Measurements from ENCODE around the gene GBF1. TPM values are rescaled to one million over a fixed set of nuclear protein-coding genes. Genes with fewer than 3 reads are reported as not detected.
A peak's percentile ranks its signal among the peaks of the same experiment; 100 is the strongest.

Gene GBF1
- total and polyA plus RNA-seq, 7 donors, result 14.1 to 47.1 (median 40.8) TPM

- 52 to 57% (median 57%) methylated on average over 8 of the region's 8 CpGs for WGBS, 3 donors
- TF ChIP-seq, protein P1, sequence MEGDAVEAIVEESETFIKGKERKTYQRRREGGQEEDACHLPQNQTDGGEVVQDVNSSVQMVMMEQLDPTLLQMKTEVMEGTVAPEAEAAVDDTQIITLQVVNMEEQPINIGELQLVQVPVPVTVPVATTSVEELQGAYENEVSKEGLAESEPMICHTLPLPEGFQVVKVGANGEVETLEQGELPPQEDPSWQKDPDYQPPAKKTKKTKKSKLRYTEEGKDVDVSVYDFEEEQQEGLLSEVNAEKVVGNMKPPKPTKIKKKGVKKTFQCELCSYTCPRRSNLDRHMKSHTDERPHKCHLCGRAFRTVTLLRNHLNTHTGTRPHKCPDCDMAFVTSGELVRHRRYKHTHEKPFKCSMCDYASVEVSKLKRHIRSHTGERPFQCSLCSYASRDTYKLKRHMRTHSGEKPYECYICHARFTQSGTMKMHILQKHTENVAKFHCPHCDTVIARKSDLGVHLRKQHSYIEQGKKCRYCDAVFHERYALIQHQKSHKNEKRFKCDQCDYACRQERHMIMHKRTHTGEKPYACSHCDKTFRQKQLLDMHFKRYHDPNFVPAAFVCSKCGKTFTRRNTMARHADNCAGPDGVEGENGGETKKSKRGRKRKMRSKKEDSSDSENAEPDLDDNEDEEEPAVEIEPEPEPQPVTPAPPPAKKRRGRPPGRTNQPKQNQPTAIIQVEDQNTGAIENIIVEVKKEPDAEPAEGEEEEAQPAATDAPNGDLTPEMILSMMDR (IDR thresholded peaks at IDR 0.05), result no peak
- intact Hi-C loops (cut with DNase I), result loop anchor here (2.0 to 10.0 kb wide), 2 partner anchors 52 to 56 kb away; no protein-coding TSS in a partner anchor
- Histone ChIP-seq H3K9me3 (no peaks in the 10 kb centered on the region), H3K27ac (no peak overlapping the region), H3K4me1 (peaks cover 22% of the 10 kb centered on the region), H3K27me3 (ENCODE audit: insufficient read depth in 3 of 3, low read length in 2 of 3) (peaks cover 0 to 1% (median 0%) of the 10 kb centered on the region in 3 donors), H3K36me3 (ENCODE audit: insufficient read depth in 1 of 2, low read depth in 1 of 2) (no peaks in the 10 kb centered on the region), H3K4me3 (peak overlapping the region; percentile 59)
- no peak for DNase-seq
- ATAC-seq, result no peak
Measured at GRCh38 chr10:102226542-102226870, 18.8 kb upstream of the GBF1 start.

GRCh38 chr10:102227050-102227449 lies 18.3 kb upstream of the GBF1 start:
- 51 to 63% (median 53%) methylated on average over 8 of the region's 8 CpGs for WGBS, 3 donors
- intact Hi-C loops (cut with DNase I), result loop anchor here (2.0 to 10.0 kb wide), 2 partner anchors 52 to 56 kb away; no protein-coding TSS in a partner anchor
- ATAC-seq (peak in 3 of 4 donors; percentile 15 to 31 (median 25)), DNase-seq (peak in 1 of 2 donors; percentile 62)
- Histone ChIP-seq H3K9me3 (no peaks in the 10 kb centered on the region), H3K36me3 (ENCODE audit: insufficient read depth in 1 of 2, low read depth in 1 of 2) (no peaks in the 10 kb centered on the region), H3K27ac (no peak overlapping the region), H3K27me3 (ENCODE audit: insufficient read depth in 3 of 3, low read length in 2 of 3) (peaks cover 0 to 7% (median 0%) of the 10 kb centered on the region in 3 donors), H3K4me1 (peaks cover 22% of the 10 kb centered on the region), H3K4me3 (no peak overlapping the region)
- TF ChIP-seq, protein P1 (IDR thresholded peaks at IDR 0.05), result no peak

DNA sequence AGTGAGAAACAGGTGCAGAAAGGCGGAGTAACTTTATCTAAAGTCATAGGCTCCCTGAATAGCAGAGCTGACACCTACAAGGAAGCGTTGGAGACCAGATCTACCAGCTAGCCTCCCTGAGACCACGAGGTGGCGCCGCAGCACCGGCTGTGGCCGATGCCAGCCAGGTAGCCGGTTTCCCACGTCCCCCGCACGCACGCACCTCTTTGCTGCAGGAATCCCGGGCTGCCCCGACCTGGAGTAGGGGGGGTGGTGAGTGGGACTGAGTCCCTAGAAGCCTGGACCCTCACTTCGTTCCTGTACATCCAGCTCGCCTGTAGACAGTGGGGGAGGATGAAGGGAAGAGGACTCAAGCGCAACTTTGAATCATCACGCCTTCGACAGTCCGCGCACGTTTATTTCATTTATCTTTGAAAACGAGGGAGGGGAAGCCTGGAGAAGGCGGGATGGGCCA lies 15.5 kb upstream of the GBF1 start:
- Histone ChIP-seq H3K4me1 (peaks cover 29% of the 10 kb centered on the region), H3K9me3 (no peaks in the 10 kb centered on the region), H3K27ac (peak overlapping the region; percentile 5), H3K27me3 (ENCODE audit: insufficient read depth in 3 of 3, low read length in 2 of 3) (peaks cover 0 to 7% (median 0%) of the 10 kb centered on the region in 3 donors), H3K4me3 (peak overlapping the region; percentile 60), H3K36me3 (ENCODE audit: insufficient read depth in 1 of 2, low read depth in 1 of 2) (no peaks in the 10 kb centered on the region)
- TF ChIP-seq, protein P1 (IDR thresholded peaks at IDR 0.05), result peak; percentile 97
- DNase-seq (peak; percentile 83 to 92), ATAC-seq (peak; percentile 59 to 84 (median 75))
- WGBS, 3 donors, result 4 to 10% (median 6%) methylated on average over 24 of the region's 24 CpGs
- intact Hi-C loops (cut with DNase I), result loop anchor here (1.0 to 10.0 kb wide), 3 partner anchors 55 to 123 kb away; no protein-coding TSS in a partner anchor

GRCh38 chr10:102230264-102230860 lies 15.0 kb upstream of the GBF1 start:
- H3K27me3 ChIP-seq (ENCODE audit: insufficient read depth in 3 of 3, low read length in 2 of 3), result peaks cover 0 to 7% (median 0%) of the 10 kb centered on the region in 3 donors
- H3K4me1 ChIP-seq, result peaks cover 29% of the 10 kb centered on the region

More at GRCh38 chr10:102230264-102230860, 15.0 kb upstream of the GBF1 start:
- peak; percentile 47 to 76 (median 68) for ATAC-seq
- Histone ChIP-seq H3K36me3 (ENCODE audit: insufficient read depth in 1 of 2, low read depth in 1 of 2) (no peaks in the 10 kb centered on the region), H3K4me3 (peak overlapping the region; percentile 60), H3K27ac (peak overlapping the region; percentile 5), H3K9me3 (no peaks in the 10 kb centered on the region)
- peak; percentile 68 to 88 for DNase-seq
- WGBS, 3 donors, result 2 to 18% (median 4%) methylated on average over 38 to 50 of the region's 50 CpGs
- TF ChIP-seq, protein P1 (IDR thresholded peaks at IDR 0.05), result no peak
- intact Hi-C loops (cut with DNase I), result no loop called here

Data from psoas muscle (tissue), 8 donors.